DOHH2 (cell line): ENCODE results near the gene NLGN1.

ENCODE experiments used
- CTCF ChIP-seq: fragments of 200-600 bp; sonication (generic); IDR thresholded peaks from one replicate; pipeline ENCODE4 v1.5.1; 2014; ENCODE audit warnings: antibody characterized with exemption, mild to moderate bottlenecking, low read depth, low read length; ENCODE audit not compliant: poor library complexity, severe bottlenecking
- EZH2phosphoT487 ChIP-seq: fragments of 200-600 bp; sonication (generic); IDR thresholded peaks from 2 replicates; pipeline ENCODE4 v1.6.1; 2017; ENCODE audit warnings: borderline replicate concordance, mild to moderate bottlenecking, antibody characterized with exemption, low read length, moderate library complexity, mixed read lengths

GRCh38 chr3:173659972-173660371 lies 262.4 kb downstream of the NLGN1 start:
- TF ChIP-seq CTCF (no peak), EZH2phosphoT487 (no peak)
